Epithelial cell of esophagus (primary cell): ENCODE results near the gene RNF169.

ENCODE experiments used
- DNase-seq: peaks from one replicate; pipeline ENCODE4 v3.0.0; 2010; ENCODE audit warnings: low read depth
- H3K4me3 ChIP-seq: 2 replicates; pipeline ENCODE4 v1.5.1; 2011; ENCODE audit warnings: mild to moderate bottlenecking, low read length, control low read depth
- TF ChIP-seq, protein P1 (sequence below): IDR thresholded peaks from 2 replicates; pipeline ENCODE4 v1.5.1; 2011; ENCODE audit warnings: low read depth, mild to moderate bottlenecking, low read length, control low read depth, inconsistent platforms; ENCODE audit not compliant: insufficient read depth; ENCODE audit errors: missing control alignments

RNF169 gene, protein sequence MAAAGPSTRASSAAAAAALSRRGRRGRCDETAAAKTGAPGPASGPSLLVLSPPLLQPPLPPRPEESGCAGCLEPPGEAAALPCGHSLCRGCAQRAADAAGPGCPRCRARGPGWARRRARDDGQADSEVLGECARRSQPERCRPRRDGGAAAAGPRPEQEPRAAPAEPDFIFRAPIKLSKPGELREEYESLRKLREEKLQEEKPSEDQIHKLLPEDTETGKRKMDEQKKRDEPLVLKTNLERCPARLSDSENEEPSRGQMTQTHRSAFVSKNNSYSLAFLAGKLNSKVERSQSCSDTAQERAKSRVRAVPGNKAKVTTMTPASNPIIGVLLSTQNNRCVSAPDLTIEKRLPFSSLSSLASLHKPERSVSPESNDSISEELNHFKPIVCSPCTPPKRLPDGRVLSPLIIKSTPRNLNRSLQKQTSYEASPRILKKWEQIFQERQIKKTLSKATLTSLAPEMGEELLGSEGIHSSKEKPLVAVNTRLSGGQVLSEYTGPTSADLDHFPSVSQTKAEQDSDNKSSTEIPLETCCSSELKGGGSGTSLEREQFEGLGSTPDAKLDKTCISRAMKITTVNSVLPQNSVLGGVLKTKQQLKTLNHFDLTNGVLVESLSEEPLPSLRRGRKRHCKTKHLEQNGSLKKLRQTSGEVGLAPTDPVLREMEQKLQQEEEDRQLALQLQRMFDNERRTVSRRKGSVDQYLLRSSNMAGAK

DNA sequence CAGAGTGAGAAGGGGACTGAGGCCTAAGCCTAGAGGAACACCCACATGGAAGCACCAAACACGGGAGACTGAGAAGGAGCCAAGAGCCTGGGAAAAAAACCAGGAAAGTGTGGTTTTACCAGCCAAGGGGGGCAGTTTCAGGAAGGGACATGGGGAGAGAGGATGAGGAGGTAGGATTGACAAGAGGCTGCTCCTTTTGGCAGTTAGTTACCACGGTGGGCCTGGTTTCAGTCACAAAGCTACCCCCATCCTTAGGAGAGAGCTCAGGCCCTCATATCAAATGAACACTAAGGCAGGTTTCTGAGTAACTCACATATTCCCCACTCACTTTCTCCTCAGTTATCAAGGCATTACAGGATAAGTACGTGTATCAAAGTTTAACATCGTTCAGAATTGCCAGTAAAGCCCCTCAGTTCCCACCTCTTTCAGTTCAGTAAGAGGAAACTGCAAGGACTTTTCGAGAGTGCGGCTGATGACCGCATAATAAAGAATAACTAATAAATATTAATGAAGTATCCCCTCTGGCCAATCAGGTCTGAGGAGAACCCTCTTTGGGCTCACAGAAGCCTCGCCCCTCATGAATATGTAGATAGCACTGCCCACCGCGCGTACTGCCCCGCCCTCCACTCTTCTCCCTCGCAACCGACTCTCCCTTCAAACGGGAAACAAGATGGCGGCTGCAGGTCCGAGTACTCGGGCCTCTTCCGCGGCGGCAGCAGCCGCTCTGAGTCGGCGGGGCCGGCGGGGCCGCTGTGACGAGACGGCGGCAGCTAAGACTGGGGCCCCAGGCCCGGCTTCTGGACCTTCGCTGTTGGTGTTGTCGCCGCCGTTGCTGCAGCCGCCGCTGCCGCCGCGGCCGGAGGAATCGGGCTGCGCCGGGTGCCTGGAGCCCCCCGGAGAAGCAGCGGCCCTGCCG, at the start of gene RNF169:
RNF169 (plus strand) TSS at position 639 of the 916 bp plus-strand sequence; CDS start at position 671, 32 bp downstream.
- TF ChIP-seq, protein P1, sequence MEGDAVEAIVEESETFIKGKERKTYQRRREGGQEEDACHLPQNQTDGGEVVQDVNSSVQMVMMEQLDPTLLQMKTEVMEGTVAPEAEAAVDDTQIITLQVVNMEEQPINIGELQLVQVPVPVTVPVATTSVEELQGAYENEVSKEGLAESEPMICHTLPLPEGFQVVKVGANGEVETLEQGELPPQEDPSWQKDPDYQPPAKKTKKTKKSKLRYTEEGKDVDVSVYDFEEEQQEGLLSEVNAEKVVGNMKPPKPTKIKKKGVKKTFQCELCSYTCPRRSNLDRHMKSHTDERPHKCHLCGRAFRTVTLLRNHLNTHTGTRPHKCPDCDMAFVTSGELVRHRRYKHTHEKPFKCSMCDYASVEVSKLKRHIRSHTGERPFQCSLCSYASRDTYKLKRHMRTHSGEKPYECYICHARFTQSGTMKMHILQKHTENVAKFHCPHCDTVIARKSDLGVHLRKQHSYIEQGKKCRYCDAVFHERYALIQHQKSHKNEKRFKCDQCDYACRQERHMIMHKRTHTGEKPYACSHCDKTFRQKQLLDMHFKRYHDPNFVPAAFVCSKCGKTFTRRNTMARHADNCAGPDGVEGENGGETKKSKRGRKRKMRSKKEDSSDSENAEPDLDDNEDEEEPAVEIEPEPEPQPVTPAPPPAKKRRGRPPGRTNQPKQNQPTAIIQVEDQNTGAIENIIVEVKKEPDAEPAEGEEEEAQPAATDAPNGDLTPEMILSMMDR: no peak
- DNase-seq: peak; percentile 97
- H3K4me3 ChIP-seq: peak within 1 kb of the TSS; percentile 56

DNA sequence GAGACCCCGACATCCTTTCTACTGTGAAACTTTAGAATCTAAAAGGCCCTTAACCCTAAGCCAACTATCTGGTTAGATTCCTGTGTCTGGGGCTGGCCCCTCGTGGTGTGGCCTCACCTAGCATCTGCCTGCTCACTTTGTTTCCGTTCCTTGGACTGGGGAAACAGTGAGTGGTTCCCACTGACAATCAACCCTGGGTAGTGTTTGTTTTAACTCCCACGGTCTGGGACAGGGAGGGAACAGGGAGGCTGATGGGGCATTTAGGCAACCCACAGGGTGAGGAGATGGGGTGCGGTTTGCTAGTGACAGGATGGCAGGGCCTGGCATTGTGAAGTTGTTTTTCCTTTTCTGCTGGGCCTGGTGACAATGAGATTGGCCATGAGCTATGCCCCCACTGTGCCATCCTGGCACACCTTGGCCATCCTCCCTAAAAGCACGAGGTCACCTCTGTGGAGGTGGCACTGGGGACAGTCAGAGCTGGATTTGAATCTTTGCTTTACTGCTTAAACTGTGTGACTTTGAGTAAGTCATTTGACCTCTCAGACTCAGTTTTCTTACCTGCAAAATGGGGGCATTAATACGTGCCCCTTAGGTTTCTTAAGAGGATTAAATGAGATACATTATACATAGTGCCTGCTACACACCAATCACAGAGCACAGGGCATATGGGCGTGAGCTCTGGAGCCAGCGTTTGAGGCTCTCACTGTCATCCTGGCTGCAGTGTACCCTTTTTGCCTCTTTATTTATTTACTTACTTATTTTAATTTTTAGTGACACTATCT, 48.8 kb upstream of the RNF169 start:
- H3K4me3 ChIP-seq: no peak overlapping the region

DNA sequence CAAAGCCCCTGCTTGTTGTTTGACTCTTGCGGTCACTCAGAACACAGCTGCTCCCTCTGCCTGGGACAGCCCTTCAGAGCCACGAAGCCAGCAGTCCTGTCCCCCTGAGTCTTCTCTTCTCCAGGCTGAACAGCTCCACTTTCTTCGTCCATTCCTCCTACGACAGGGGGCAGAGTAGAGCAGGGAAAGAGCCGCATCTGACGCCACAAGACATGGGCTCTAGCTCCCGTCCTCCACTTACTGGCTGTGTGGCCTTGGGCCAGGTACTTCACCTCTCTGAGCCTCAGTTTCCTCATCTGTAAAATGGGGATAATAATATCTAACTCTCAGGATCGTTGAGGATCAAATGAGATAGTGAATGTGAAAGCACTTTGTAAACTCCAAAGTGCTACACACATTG, 47.3 kb upstream of the RNF169 start:
- H3K4me3 ChIP-seq: no peak overlapping the region
- TF ChIP-seq, protein P1: no peak
- no peak for DNase-seq

More for the DNA sequence above, 48.8 kb upstream of the RNF169 start:
- DNase-seq: no peak
- TF ChIP-seq, protein P1: no peak

DNA sequence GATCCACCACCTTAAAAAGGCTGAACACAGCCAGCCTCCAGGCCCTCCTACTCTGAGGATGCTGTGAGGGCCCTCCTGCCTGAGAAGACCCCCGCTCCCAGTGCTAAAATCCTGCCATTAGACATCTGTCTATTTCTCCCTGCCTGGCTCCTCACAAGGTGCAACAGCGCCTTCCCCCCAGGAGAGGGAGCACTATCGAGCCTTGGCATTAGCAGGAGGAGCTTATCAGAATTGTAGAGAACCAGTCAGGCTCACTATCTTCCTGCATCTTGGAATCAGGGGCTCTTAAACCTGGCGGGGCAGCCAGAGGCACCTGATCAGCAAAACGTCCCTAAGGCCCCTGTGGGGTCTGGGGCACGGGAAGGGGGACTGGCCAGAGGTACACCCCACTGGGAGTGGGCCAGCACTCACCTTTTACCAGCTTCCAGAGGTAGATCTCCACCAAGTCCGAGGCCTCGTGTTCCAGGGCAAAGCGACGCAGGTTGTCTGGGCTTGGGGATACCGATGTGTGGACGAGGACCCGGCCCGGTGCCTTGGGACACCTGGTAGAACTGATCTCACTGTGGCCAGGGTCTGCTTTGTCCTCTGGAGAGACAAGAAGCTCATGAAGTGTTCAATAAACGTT, 46.2 kb upstream of the RNF169 start:
- peak; percentile 72 for DNase-seq
- H3K4me3 ChIP-seq: no peak overlapping the region
- TF ChIP-seq, protein P1: peak; percentile 98

DNA sequence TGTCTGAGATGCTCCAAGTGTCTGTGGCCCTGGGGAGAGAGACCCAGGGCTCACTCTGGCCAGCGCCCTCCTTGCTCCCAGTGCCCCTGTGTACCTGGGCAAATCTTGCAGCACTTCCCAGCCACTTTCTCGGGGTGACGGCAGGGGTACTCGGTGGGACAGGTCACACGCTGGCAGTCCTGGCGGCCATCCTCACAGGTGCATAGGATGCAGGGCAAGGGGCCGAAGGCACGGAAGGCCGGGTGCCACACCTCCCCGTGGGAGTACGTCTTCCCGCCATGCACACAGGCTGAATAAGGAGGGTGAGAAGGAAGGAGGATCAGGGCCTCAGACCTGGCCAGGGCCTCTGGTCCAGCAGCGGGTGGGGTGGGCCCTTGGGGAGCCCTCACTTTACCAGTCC, 45.4 kb upstream of the RNF169 start:
- no peak for DNase-seq
- TF ChIP-seq, protein P1: no peak
- H3K4me3 ChIP-seq: no peak overlapping the region

DNA sequence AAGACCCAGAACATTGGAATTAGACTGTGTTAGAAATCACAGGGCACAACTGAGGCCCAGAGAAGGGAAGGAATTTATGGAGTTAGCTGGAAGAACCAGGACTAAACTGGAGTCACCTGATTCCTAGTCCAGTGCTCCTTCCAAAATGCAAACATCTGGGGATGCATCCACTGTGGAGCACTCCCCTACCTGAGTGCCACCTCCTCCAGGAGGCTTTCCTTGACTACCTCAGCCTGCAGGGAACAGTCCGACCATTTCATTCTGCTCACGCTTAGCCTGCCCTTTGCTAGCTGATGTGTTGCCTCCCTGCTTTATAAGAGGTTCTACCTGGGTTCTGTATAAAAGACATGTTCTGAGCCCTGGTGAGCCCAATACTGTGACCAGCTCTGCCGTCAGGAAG, 41.5 kb upstream of the RNF169 start:
- no peak for DNase-seq
- no peak overlapping the region for H3K4me3 ChIP-seq
- TF ChIP-seq, protein P1: no peak
